T-helper 1 cell (primary cell): Measurements from ENCODE around the gene KIF26B.

ENCODE experiments used
- DNase-seq, 5 donors: peaks; one replicate each; pipeline ENCODE4 v3.0.0-alpha.2; 2012 to 2020

The KIF26B gene

GRCh38 chr1:245579881-245580280, 425.1 kb downstream of the KIF26B start:
- DNase-seq, result no peak

DNA sequence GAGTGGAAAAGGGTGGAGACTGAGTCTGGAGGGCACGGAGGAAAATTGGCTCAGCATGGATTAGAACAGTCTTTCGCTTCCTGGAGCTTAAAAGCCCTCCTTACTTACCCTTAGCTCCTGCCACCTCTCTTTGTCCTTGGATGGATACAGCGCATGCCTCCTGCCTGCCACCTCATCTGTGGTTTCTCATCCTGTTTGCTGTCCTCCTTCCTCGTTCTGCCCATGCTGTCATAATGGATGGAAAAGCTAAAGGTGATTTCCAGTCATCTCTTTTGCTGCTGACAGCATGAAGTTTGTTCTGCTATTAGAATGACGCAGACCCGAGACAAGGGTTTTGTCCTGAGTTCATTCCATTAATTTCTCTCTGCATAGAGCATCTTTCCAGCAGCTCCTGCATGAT, 425.9 kb downstream of the KIF26B start:
- no peak for DNase-seq

GRCh38 chr1:245582026-245582425, 427.2 kb downstream of the KIF26B start:
- no peak for DNase-seq

DNA sequence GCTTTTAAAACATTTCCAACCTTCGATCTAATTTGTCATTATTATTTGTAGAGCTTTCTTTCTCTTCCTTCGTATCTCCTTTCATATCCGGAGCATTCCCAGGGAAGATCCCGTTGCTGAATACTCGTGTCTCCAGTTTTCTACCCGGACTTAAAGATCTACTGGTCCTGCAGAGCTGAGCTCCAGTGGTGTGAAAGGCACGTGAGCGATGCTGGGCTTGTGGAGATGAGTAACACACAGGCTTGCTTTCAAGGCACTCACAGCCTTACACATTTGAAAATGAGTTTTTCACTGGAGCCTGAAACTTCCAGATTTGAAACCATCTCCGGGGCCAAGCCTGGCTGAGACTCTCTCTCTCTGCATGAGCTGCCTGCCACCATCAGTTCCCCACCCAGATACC, 428.3 kb downstream of the KIF26B start:
- no peak for DNase-seq

DNA sequence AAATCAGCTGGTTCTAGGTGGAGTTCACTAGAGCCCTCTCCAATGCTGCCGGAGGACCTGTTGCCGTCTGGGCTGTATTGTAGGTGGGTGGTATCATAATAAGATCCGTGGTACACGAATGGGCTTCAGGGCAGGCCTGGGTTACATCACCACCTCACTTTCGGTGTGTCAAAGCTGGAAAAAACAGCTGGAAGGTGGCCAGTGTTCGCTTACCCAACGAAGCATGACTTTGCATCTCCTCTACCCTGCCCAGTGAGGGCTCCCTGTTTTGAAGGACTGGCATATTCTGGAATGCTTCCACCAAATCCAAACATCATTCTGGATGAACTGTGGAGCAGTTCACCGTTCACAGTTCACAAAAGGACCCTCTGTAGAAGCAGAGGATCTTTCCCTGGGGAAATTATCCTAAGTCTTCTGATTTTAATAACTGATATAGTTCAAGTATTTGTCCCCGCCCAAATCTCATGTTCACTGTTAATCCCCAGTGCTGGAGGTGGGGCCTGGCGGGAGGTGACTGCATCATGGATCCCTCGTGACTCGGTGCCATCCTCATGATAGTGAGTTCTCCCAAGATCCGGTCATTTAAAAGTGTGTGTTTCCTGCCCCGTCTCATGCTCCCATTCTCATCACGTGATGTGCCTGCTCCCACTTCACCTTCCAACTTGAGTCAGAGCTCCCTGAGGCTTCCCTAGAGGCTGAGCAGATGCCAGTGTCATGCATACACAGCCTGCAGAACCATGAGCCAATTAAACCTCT, 429.0 kb downstream of the KIF26B start:
- DNase-seq, result no peak

GRCh38 chr1:245585252-245585959, 430.6 kb downstream of the KIF26B start:
- DNase-seq, result no peak

DNA sequence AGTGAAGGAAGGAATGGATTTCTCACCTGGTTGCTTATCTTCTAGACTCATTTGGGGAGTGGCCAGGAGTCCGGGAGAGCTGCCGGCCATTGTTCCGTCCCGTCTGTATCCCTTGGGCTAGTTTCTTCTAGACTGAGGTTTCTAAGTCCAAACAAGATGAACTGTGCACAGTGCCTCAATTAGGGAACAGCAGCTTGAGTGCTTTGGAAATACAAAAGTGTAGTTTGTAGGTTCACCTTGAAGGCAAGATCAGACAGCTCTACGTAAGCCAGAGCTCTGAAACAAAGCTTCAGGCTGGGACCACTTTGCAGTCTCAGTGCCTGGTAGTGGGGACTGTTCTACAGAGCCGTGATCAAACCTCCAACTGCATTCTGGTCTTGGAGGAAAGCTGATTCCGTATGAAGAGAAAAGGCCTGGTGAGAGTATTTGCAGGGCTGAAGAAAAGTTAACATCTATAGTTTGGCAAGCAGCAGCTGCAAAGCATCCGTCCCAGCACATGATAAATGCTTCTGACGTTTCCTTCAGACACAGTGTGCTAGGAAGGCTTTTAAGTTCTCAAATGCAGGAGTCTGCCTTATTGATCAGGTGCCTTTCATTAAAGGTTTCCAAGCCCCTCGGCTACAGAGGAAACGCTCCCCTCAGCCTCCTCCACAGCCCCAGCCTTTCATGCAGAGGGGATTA, 432.8 kb downstream of the KIF26B start:
- DNase-seq, result no peak

DNA sequence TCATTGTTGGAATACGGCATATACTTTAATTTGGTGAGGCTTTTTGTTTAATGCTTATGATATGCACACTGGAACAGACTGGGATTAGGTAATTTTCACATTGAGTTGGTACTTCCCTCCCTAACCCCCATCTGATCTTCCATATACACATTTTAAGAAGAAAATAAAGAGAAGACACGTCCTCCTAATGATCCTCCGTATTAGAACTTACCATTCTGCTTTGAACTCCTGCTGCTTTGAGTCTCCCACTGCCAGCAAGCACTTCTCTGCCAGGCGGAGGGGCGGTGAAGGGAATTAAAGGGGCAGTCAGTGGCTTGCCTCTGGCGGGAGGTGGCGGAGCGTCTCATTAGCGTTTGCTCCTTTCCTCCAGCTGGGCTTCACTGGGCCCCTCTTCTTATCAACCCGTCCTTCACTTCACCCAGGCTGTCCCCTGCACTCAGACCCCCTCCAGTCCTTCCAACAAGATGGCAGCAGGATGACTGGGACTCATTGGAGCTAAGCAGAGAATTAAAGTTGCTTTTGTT, 433.4 kb downstream of the KIF26B start:
- DNase-seq, result no peak

DNA sequence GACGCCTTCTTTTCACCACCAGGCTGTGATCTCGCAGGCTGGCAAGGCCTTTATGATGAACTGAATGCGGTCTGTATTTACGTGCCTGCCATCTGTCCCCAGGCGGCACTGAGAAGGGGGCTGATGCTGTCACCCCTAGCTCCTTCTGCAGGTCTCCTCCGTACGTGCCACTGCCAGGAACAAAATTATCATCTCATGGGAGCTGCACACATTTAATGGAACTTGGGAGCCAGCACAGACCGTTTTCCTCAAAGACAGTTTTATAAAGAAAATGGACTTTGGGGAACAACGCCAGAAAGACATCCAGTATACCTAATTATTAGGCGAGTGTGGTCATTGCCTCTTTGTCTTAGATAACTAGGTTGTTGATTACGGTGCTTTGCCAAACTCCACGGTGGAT, 434.5 kb downstream of the KIF26B start:
- DNase-seq, result no peak

DNA sequence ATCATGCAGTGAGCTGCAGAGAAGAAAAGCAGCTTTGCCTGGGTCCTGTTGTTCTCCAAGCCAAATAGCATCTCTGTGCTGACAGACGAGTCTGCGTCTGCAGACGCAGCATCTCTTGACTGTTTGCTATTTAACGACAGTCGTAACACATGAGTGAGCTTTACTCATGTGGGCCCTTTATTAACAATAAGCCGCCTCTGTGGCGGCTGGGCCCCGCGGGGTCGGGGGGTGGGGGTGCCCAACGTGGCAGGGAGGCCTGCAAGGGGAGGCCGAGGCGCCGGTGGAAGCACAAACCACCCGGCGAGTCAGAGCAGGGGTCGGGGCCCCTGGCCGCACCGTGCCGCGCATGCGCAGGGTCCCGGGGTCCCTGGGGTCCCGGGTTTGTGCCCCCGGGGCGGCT, 435.1 kb downstream of the KIF26B start:
- no peak for DNase-seq

GRCh38 chr1:245590726-245591125, 435.9 kb downstream of the KIF26B start:
- no peak for DNase-seq

- DNase-seq, result no peak
These were observed 436.8 kb downstream of the KIF26B start for GRCh38 chr1:245591346-245592188.

DNA sequence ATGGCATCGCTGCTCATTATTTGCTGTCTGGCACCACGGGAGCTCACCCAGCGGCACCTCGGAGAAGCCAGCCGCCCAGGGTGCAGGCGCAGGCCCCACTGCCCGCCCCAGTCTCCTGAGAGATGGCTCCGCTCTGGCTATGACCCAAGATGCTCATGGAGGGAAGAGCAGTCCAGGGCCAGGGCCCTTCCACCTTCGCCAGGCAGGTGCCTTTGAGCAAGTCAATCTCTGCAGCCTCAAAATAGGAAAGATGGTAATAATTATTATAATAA, 437.3 kb downstream of the KIF26B start:
- DNase-seq, result no peak

DNA sequence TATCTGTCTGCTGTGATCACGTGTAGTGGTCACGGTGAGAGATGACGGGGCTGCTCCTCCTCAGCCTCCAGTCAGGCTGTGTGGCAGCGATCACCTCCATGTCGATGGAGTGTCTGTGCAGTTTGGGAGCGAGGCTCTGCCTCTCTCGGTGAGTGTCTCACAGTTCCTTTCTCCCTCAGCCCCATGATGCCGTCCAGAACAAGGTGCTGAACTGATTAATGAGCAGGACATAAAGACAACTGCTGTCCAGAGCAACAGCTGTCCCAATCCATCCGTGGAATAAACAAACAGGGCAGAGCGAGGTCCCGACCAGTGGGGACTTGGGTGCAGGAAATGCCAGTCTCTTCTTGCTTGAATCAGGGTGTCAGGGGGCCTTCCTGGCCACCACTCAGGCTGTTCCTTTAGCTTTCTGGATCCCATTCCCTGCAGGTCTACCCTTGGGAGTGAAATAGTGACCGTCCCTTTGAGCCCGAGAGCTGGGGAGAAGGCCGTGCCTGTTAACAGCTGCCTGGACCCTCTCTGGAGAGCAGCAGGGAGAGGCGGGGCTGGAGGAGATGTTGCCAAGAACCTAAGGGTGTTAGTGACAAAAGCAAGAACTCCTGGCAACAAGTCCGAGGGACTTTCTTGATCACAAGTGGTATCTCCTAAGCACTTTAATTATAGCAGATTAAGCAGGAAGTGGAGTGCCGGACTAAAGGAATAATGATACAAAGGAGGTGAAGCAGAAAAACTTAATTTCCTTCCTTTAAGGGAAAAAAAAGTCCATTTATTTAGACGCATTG, 443.9 kb downstream of the KIF26B start:
- DNase-seq, result no peak

- no peak for DNase-seq
These were observed 444.8 kb downstream of the KIF26B start for GRCh38 chr1:245599371-245600174.

- no peak for DNase-seq
These were observed 445.9 kb downstream of the KIF26B start for GRCh38 chr1:245600658-245601057.

GRCh38 chr1:245603311-245603865, 448.6 kb downstream of the KIF26B start:
- no peak for DNase-seq

- DNase-seq, result no peak
These were observed 450.2 kb downstream of the KIF26B start for GRCh38 chr1:245604979-245605378.

- no peak for DNase-seq
These were observed 450.8 kb downstream of the KIF26B start for GRCh38 chr1:245605480-245606156.

GRCh38 chr1:245606157-245606725, 451.5 kb downstream of the KIF26B start:
- DNase-seq, result no peak
